ENCODE results near the gene ATP11A. TPM values are rescaled to one million over a fixed set of nuclear protein-coding genes. Genes with fewer than 3 reads are reported as not detected.
A peak's percentile ranks its signal among the peaks of the same experiment; 100 is the strongest.
"Not testable (repeated sequence)": the region's sequence is repeated elsewhere in the genome, so short reads cannot be mapped to it uniquely, and the experiment has no call there.

The ATP11A gene
- total and polyA plus RNA-seq, 2 experiments from 2014 or later = 12.3 to 52.6 TPM

GRCh38 chr13:112871742-112872141 lies 181.9 kb downstream of the ATP11A start:
- no peak overlapping the region for H3K4me3 ChIP-seq
- DNase-seq (ENCODE audit: low spot score) = no peak
- H3K36me3 Mint-ChIP-seq (ENCODE audit: low read depth) = peaks cover 69% of the 10 kb centered on the region

GRCh38 chr13:112872657-112873631 lies 183.1 kb downstream of the ATP11A start:
- not testable (repeated sequence) for H2AFZ ChIP-seq; H3K4me1 ChIP-seq (ENCODE audit: insufficient read depth); DNase-seq (ENCODE audit: low spot score); H4K20me1 ChIP-seq (replicated peaks; ENCODE audit: insufficient read depth); H3K4me1 Mint-ChIP-seq; H3K36me3 ChIP-seq (ENCODE audit: insufficient read depth); H3F3A ChIP-seq (replicated peaks; ENCODE audit: low read depth); H3K79me2 ChIP-seq (replicated peaks; ENCODE audit: insufficient read depth); H3K4me3 ChIP-seq; ATAC-seq; H3K4me3 Mint-ChIP-seq; H3K9me2 ChIP-seq (ENCODE audit: insufficient read depth); H3K4me2 ChIP-seq; H3K27me3 ChIP-seq (ENCODE audit: insufficient read depth)
- Mint-ChIP-seq H3K36me3 (ENCODE audit: low read depth) (peaks cover 62% of the 10 kb centered on the region), H3K9me3 (peaks cover 11% of the 10 kb centered on the region; the same call in 2 of the 3 replicates), H3K27me3 (ENCODE audit: insufficient read depth, low read depth, poor library complexity) (peaks cover 24% of the 10 kb centered on the region), H3K27ac (peak overlapping the region; percentile 59; the same call in 1 of the 2 replicates)
- H3K27ac ChIP-seq (ENCODE audit: low read depth) = 0 out of 2 replicates have a peak overlapping the region, but pooled peaks have one; percentile 78

More at GRCh38 chr13:112871742-112872141, 181.9 kb downstream of the ATP11A start:
- TF ChIP-seq EZH2phosphoT487 (IDR thresholded peaks at IDR 0.05; ENCODE audit: unreplicated experiment) = no peak
- no peak for TF ChIP-seq ETS1 (IDR thresholded peaks at IDR 0.05)
- no peak for TF ChIP-seq STAT1 (IDR thresholded peaks at IDR 0.05; ENCODE audit: unreplicated experiment)
- no peak for TF ChIP-seq ZNF114 (CRISPR knock-in tag; IDR thresholded peaks at IDR 0.05)
- no peak for TF ChIP-seq EZH2 (IDR thresholded peaks at IDR 0.05; ENCODE audit: low read depth, unreplicated experiment)
- no peak for TF ChIP-seq NANOG (IDR thresholded peaks at IDR 0.05; ENCODE audit: borderline replicate concordance)
- no peak for TF ChIP-seq REST (IDR thresholded peaks at IDR 0.05; ENCODE audit: unreplicated experiment)
- TF ChIP-seq ZNF331 (CRISPR knock-in tag; IDR thresholded peaks at IDR 0.05; ENCODE audit: low read depth) = no peak
- TF ChIP-seq CTCF (conservative IDR thresholded peaks at IDR 0.05; ENCODE audit: low read depth in 2 of 2) = no peak
- ATAC-seq = no peak
- Mint-ChIP-seq H3K4me1 (peaks cover 7% of the 10 kb centered on the region), H3K27ac (no peak overlapping the region), H3K9me3 (peaks cover 11% of the 10 kb centered on the region; the same call in 2 of the 3 replicates), H3K27me3 (ENCODE audit: insufficient read depth, low read depth, poor library complexity) (peaks cover 24% of the 10 kb centered on the region), H3K4me3 (no peak overlapping the region)
- Histone ChIP-seq H3K4me2 (no peak overlapping the region), H3K27ac (ENCODE audit: low read depth) (no peak overlapping the region), H3K4me1 (ENCODE audit: insufficient read depth) (no peaks in the 10 kb centered on the region), H3K79me2 (replicated peaks; ENCODE audit: insufficient read depth) (no peaks in the 10 kb centered on the region), H4K20me1 (replicated peaks; ENCODE audit: insufficient read depth) (no peaks in the 10 kb centered on the region), H3K36me3 (ENCODE audit: insufficient read depth) (no peaks in the 10 kb centered on the region), H3K9me2 (ENCODE audit: insufficient read depth) (no peaks in the 10 kb centered on the region), H2AFZ (no peak overlapping the region), H3K27me3 (ENCODE audit: insufficient read depth) (no peaks in the 10 kb centered on the region), H3F3A (replicated peaks; ENCODE audit: low read depth) (no peaks in the 10 kb centered on the region)

All from GM23338 (cell line).